AG04450 (cell line): Measurements from ENCODE around the gene PCAT6. TPM values are rescaled to one million over a fixed set of nuclear protein-coding genes. Genes with fewer than 3 reads are reported as not detected.

Source experiments
- CTCF ChIA-PET: fragments of 300-600, 350-600 bp; formaldehyde crosslinking; extraction: SDS; loops from one replicate; lab custom pipeline; 2022; ENCODE audit warnings: antibody characterized with exemption, inconsistent platforms; lab: Charles Lee
- POLR2A ChIA-PET: fragments of 350-600 bp; formaldehyde crosslinking; extraction: SDS; loops from one replicate; lab custom pipeline; 2021; ENCODE audit warnings: antibody characterized with exemption, inconsistent platforms; lab: Yijun Ruan, JAX
- DNase-seq: peaks from one replicate; pipeline ENCODE4 v3.0.0-alpha.2; 2011; ENCODE audit warnings: low read depth, low spot score
- H3K27ac ChIP-seq: one replicate; pipeline ENCODE4 v1.5.1; 2012; ENCODE audit warnings: low read depth, low read length, control low read depth
- H3K27me3 ChIP-seq: one replicate; pipeline ENCODE4 v1.6.0; 2012; ENCODE audit warnings: low read length; ENCODE audit not compliant: control insufficient read depth, insufficient read depth
- H3K4me3 ChIP-seq: 2 replicates; pipeline ENCODE4 v1.5.1; 2011; ENCODE audit warnings: mild to moderate bottlenecking, low read depth, low read length, control low read depth
- H3K9me3 ChIP-seq: 2 replicates; pipeline ENCODE4 v1.5.1; 2012; ENCODE audit warnings: low read length; ENCODE audit not compliant: control insufficient read depth, insufficient read depth
- polyA plus RNA-seq: library from polyadenylated mRNA; depleted of rRNA; stranded (reverse); fragments of >200 nt; gene quantifications from 2 replicates; pipeline ENCODE4 v1.2.3, GENCODE V29; 2011
- TF ChIP-seq, protein P1 (sequence below): IDR thresholded peaks from 2 replicates; pipeline ENCODE4 v1.5.1; 2011; ENCODE audit warnings: low read depth, low read length, control low read depth, inconsistent platforms

PCAT6 gene
- polyA plus RNA-seq, 1 experiment, result 3.0 TPM

DNA sequence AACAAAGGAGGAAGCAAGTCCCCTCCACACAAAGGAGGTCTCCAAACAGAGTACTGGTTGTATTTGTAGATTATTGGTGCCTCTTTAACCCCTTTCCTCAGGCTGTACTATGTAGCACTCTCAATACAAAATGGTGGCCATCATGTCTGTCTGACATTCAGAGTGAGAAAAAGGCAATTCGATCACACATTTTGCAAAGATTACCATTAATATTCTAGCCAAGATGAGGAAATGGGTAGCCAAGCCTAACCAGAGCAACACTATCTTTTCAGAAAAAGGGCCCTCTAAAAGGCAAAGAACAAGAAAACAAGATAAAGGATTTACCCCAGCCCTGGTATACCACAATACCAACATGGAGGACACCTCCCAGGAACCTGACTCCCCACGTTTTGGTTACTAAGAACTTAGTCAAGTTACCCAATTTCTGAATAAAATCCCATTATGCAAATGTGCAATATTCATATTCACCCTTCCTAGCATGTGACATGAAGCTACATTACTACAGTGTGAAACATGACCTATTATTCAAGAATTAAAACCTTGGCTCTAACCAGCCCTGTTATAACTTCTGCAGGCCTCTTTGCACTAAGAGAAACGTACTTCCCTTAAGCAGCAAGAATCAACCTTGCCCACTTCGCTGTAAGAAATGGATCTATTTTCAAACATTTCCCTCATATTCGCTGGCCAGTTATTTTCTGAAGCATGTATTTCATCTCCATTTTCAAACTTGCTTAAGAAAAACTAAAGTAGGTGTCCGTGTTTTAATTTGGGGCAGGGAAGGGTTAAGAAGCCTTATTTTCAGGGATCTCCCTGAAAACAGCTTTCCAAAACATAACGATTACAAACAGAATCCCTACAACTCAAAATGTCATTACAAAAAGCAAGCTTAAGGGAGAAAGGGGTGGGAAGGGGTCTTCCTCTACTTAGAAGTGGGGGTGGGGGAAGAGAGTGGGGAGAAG is 4.6 kb upstream of the PCAT6 start:
- no peaks in the 10 kb centered on the region for H3K27me3 ChIP-seq
- TF ChIP-seq, protein P1, sequence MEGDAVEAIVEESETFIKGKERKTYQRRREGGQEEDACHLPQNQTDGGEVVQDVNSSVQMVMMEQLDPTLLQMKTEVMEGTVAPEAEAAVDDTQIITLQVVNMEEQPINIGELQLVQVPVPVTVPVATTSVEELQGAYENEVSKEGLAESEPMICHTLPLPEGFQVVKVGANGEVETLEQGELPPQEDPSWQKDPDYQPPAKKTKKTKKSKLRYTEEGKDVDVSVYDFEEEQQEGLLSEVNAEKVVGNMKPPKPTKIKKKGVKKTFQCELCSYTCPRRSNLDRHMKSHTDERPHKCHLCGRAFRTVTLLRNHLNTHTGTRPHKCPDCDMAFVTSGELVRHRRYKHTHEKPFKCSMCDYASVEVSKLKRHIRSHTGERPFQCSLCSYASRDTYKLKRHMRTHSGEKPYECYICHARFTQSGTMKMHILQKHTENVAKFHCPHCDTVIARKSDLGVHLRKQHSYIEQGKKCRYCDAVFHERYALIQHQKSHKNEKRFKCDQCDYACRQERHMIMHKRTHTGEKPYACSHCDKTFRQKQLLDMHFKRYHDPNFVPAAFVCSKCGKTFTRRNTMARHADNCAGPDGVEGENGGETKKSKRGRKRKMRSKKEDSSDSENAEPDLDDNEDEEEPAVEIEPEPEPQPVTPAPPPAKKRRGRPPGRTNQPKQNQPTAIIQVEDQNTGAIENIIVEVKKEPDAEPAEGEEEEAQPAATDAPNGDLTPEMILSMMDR, result no peak
- no peak for DNase-seq
- ChIA-PET POLR2A (interaction anchor here (0.6 kb wide), 1 partner anchor 92 kb away, joined by 3 read pairs; no protein-coding TSS in a partner anchor), CTCF (interaction anchor here (0.7 to 1.4 kb wide), 2 partner anchors 86 to 524 kb away, joined by 5 to 6 read pairs; no protein-coding TSS in a partner anchor)
- no peaks in the 10 kb centered on the region; the same call in 1 of the 2 replicates for H3K9me3 ChIP-seq
- H3K4me3 ChIP-seq, result peak overlapping the region; percentile 90
- peak overlapping the region; percentile 73 for H3K27ac ChIP-seq

DNA sequence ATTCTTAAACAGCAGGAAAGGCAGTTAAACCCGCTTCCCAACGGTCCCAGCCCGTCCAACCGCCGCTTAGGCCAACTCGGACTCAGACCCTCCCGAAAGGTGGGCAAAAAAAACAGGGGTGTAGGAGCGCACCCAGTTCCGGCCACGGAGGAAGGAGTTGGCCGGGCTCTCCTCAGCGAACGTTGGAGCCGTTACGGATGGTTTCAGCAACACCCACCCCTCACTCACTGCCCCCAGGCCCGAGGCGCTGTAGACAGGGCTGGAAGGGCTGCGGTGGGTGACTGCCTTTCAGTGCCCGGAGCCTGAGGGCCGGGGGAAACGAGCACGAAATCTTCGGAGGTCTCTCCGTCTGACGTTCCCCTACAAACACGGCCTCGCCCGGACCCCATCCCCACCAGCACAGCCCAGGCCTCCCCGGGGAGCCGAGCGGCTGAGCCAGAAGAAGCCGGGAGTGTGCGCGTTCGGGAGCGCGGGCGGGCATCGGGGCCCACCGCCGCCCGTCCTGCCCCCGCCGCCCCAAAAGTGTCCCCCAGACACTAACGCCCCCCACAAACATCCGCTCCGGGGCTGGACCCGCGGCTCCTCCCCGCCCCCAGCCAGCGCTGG is 3.8 kb upstream of the PCAT6 start:
- peak overlapping the region; percentile 73 for H3K27ac ChIP-seq
- no peaks in the 10 kb centered on the region for H3K27me3 ChIP-seq
- DNase-seq, result no peak
- CTCF ChIA-PET, result interaction anchor here (0.7 kb wide), 1 partner anchor 525 kb away, joined by 6 read pairs; no protein-coding TSS in a partner anchor
- H3K4me3 ChIP-seq, result peak overlapping the region; percentile 90
- POLR2A ChIA-PET, result no interaction called here
- TF ChIP-seq, protein P1, result no peak
- H3K9me3 ChIP-seq, result no peaks in the 10 kb centered on the region; the same call in 1 of the 2 replicates

DNA sequence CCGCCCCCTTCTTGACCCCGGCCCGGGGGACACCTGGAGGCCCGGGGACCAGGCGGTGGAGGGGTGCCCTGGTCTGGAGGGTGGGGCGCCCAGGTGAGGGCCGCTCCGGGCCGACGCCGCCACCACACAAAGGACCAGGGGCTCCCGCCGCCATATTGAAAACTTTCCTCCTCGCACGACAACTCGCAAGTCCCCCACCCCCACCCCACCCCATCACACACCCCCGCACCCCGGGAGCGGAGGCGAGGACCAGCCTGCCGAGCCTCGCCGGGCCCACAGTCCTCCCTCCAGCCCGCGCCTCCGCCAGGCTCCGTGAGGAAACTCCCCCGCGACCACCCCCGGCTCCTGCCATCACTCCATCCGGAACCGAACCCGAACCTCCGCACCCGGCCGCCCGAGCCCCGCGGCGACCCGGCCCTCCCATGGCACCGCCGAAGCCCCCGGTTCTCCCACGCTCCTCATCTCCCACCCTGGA is 3.3 kb upstream of the PCAT6 start:
- Histone ChIP-seq H3K4me3 (peak overlapping the region; percentile 90), H3K9me3 (no peaks in the 10 kb centered on the region; the same call in 1 of the 2 replicates), H3K27ac (peak overlapping the region; percentile 39), H3K27me3 (no peaks in the 10 kb centered on the region)
- TF ChIP-seq, protein P1, result no peak
- CTCF ChIA-PET, result no interaction called here
- POLR2A ChIA-PET, result interaction anchor here (0.6 to 0.9 kb wide), 3 partner anchors 26 to 84 kb away, joined by 3 to 9 read pairs (median 4); partner anchors contain the start of gene RABIF
- DNase-seq, result no peak

DNA sequence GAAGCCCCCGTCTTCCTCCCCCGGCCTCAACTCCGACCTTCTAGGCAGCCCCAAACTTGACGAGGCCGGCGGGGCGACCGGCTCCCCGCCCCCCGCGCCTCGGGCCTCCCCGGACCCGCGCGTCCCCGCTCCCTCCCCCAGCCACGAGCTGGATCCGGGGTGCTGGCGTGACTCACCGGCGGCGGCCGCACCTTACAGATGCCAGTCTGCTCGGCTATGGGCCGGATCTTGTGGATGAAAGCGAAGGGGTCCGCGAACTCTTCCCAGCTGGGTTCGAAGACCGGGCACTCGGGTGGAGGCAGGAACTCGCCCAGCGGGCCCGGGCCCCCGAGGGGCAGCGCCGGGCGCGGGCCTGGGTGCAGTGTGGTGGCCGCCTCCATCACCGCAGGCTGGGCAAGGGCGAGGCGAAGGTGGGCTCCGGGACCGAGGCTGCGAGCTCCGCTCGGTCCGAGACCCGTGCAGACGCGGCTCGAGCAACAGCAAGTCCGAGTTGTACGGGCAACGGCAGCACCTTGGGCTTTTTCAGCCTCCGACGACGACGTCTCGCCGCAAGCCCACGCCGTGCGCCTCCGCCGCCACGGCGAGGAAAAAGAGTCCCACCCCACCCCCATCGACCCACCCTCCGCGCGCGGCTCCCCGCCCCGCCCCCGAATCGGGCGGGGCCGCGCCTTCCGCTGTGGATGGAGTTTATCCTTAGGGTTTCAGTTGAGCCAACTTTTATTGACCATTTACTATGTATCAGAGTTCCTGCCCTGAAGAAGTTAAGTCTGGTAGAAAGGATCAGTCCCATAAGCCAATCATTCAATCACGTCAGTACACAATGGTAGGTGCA is 2.6 kb upstream of the PCAT6 start, which contains the start of gene KDM5B:
TSS of gene KDM5B (minus strand) at position 496 of the 832 bp plus-strand sequence. CDS start at position 380, 116 bp downstream.
- DNase-seq, result peak; percentile 64
- peak within 1 kb of the TSS; percentile 39 for H3K27ac ChIP-seq
- no peaks in the 10 kb centered on the region; the same call in 1 of the 2 replicates for H3K9me3 ChIP-seq
- POLR2A ChIA-PET, result interaction anchor here (0.6 to 0.9 kb wide), 3 partner anchors 27 to 85 kb away, joined by 3 to 9 read pairs (median 4); partner anchors contain the start of gene RABIF
- no peaks in the 10 kb centered on the region for H3K27me3 ChIP-seq
- CTCF ChIA-PET, result interaction anchor here (0.6 kb wide), 1 partner anchor 72 kb away, joined by 8 read pairs; no protein-coding TSS in a partner anchor
- TF ChIP-seq, protein P1, result no peak
- H3K4me3 ChIP-seq, result peak within 1 kb of the TSS; percentile 90
